ENCODE measurements around the gene C10orf88.

Gene C10orf88

GRCh38 chr10:122998360-122998917, 44.4 kb upstream of the C10orf88 start:
- TF ChIP-seq, protein P1, sequence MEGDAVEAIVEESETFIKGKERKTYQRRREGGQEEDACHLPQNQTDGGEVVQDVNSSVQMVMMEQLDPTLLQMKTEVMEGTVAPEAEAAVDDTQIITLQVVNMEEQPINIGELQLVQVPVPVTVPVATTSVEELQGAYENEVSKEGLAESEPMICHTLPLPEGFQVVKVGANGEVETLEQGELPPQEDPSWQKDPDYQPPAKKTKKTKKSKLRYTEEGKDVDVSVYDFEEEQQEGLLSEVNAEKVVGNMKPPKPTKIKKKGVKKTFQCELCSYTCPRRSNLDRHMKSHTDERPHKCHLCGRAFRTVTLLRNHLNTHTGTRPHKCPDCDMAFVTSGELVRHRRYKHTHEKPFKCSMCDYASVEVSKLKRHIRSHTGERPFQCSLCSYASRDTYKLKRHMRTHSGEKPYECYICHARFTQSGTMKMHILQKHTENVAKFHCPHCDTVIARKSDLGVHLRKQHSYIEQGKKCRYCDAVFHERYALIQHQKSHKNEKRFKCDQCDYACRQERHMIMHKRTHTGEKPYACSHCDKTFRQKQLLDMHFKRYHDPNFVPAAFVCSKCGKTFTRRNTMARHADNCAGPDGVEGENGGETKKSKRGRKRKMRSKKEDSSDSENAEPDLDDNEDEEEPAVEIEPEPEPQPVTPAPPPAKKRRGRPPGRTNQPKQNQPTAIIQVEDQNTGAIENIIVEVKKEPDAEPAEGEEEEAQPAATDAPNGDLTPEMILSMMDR (IDR thresholded peaks at IDR 0.05; ENCODE audit: insufficient read depth, low read length, missing control alignments), result no peak
- no peak overlapping the region for H3K4me3 ChIP-seq (ENCODE audit: low read depth, low read length)
- POLR2A ChIA-PET, result no interaction called here
- CTCF ChIA-PET, result interaction anchor here (1.5 to 3.3 kb wide), 3 partner anchors 9 to 18 kb away, joined by 3 to 18 read pairs (median 11); partner anchors contain the start of genes ACADSB, IKZF5 and PSTK
- DNase-seq (ENCODE audit: low read depth, low spot score), result no peak

GRCh38 chr10:122997864-122998263, 43.8 kb upstream of the C10orf88 start:
- no peak for DNase-seq (ENCODE audit: low read depth, low spot score)
- H3K4me3 ChIP-seq (ENCODE audit: low read depth, low read length), result no peak overlapping the region
- CTCF ChIA-PET, result interaction anchor here (2.8 to 3.3 kb wide), 2 partner anchors 10 to 17 kb away, joined by 11 to 18 read pairs; partner anchors contain the start of genes ACADSB, IKZF5 and PSTK
- POLR2A ChIA-PET, result no interaction called here
- TF ChIP-seq, protein P1 (IDR thresholded peaks at IDR 0.05; ENCODE audit: insufficient read depth, low read length, missing control alignments), result no peak

- DNase-seq (ENCODE audit: low read depth, low spot score), result no peak
Measured at GRCh38 chr10:122995936-122996335, 41.9 kb upstream of the C10orf88 start.

GRCh38 chr10:122993797-122994336, 39.8 kb upstream of the C10orf88 start:
- TF ChIP-seq, protein P1 (IDR thresholded peaks at IDR 0.05; ENCODE audit: insufficient read depth, low read length, missing control alignments), result no peak
- ChIA-PET POLR2A (no interaction called here), CTCF (no interaction called here)
- no peak overlapping the region for H3K4me3 ChIP-seq (ENCODE audit: low read depth, low read length)
- DNase-seq (ENCODE audit: low read depth, low spot score), result no peak

More at GRCh38 chr10:122995936-122996335, 41.9 kb upstream of the C10orf88 start:
- ChIA-PET CTCF (interaction anchor here (0.9 to 1.4 kb wide), 2 partner anchors 13 to 15 kb away, joined by 3 to 4 read pairs; no protein-coding TSS in a partner anchor), POLR2A (no interaction called here)
- no peak overlapping the region for H3K4me3 ChIP-seq (ENCODE audit: low read depth, low read length)
- TF ChIP-seq, protein P1 (IDR thresholded peaks at IDR 0.05; ENCODE audit: insufficient read depth, low read length, missing control alignments), result no peak

DNA sequence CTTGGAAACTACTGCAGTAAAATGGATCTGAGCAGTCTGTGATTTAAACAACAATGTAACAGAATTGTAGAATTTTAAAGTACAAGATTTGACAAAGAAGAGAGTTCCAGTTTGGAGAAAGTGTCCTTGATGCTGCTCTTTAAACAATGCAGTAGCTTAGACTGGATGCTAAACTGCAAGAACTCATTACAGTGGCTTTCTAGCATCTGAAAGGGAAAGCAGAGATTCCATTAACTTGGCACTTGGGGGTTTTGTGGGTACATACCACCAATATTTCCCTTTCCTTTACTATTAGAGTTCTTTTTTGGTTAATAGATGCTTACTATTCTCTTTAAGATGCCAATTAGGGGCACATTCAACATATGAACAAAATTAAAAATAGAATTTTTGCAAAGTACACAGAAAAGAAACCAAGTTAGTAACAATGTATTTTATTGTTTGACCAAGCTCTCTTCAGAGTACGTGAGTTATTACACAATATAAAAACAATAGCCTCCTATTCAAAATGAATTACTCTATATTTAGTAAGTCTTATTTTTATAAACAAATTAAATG, 38.1 kb upstream of the C10orf88 start:
- no peak for DNase-seq (ENCODE audit: low read depth, low spot score)
- H3K4me3 ChIP-seq (ENCODE audit: low read depth, low read length), result no peak overlapping the region
- CTCF ChIA-PET, result interaction anchor here (3.1 kb wide), 1 partner anchor 11 kb away, joined by 31 read pairs; the partner anchor contains the start of gene PSTK
- TF ChIP-seq, protein P1 (IDR thresholded peaks at IDR 0.05; ENCODE audit: insufficient read depth, low read length, missing control alignments), result no peak
- POLR2A ChIA-PET, result no interaction called here

GRCh38 chr10:122990278-122990677, 36.3 kb upstream of the C10orf88 start:
- ChIA-PET POLR2A (no interaction called here), CTCF (interaction anchor here (3.1 kb wide), 1 partner anchor 10 kb away, joined by 31 read pairs; the partner anchor contains the start of gene PSTK)
- no peak overlapping the region for H3K4me3 ChIP-seq (ENCODE audit: low read depth, low read length)
- DNase-seq (ENCODE audit: low read depth, low spot score), result no peak
- TF ChIP-seq, protein P1 (IDR thresholded peaks at IDR 0.05; ENCODE audit: insufficient read depth, low read length, missing control alignments), result no peak
